ENCODE data around the gene SLCO3A1.

GRCh38 chr15:91924837-91925495 lies 71.5 kb downstream of the SLCO3A1 start:
- TF ChIP-seq CTCF (IDR thresholded peaks at IDR 0.05; ENCODE audit: low read depth, low read length) (no peak), EZH2phosphoT487 (IDR thresholded peaks at IDR 0.05; ENCODE audit: low read depth) (no peak)
